GM21367 (cell line): ENCODE measurements around the gene SPATA2L.

Source experiments
- ATAC-seq: cut with Tn5 transposase; IDR thresholded peaks from one replicate; pipeline ENCODE4 v1.9.1; 2021; ENCODE audit not compliant: unreplicated experiment

SPATA2L gene

GRCh38 chr16:89701425-89702406 lies at the start of gene SPATA2L:
SPATA2L (minus strand) TSS chr16:89701705; CDS start chr16:89701232, 473 bp downstream.
- peak; percentile 50 for ATAC-seq

GRCh38 chr16:89749637-89750036 lies 48.1 kb upstream of the SPATA2L start:
- no peak for ATAC-seq

GRCh38 chr16:89748921-89749320 lies 47.4 kb upstream of the SPATA2L start:
- ATAC-seq = no peak

GRCh38 chr16:89748076-89748475 lies 46.6 kb upstream of the SPATA2L start:
- ATAC-seq = no peak

GRCh38 chr16:89746043-89746442 lies 44.5 kb upstream of the SPATA2L start:
- no peak for ATAC-seq

- no peak for ATAC-seq
Measured at GRCh38 chr16:89744813-89745212, 43.3 kb upstream of the SPATA2L start.

- ATAC-seq = no peak
Measured at GRCh38 chr16:89742948-89743347, 41.4 kb upstream of the SPATA2L start.

GRCh38 chr16:89741342-89742014 lies 40.0 kb upstream of the SPATA2L start:
- ATAC-seq = no peak

- ATAC-seq = no peak
Measured at GRCh38 chr16:89739383-89739782, 37.9 kb upstream of the SPATA2L start.

GRCh38 chr16:89738538-89739317 lies 37.2 kb upstream of the SPATA2L start:
- no peak for ATAC-seq

GRCh38 chr16:89738072-89738377 lies 36.5 kb upstream of the SPATA2L start:
- no peak for ATAC-seq

GRCh38 chr16:89737341-89738071 lies 36.0 kb upstream of the SPATA2L start:
- no peak for ATAC-seq

- ATAC-seq = no peak
Measured at GRCh38 chr16:89736554-89736953, 35.0 kb upstream of the SPATA2L start.

GRCh38 chr16:89733792-89734191 lies 32.3 kb upstream of the SPATA2L start:
- no peak for ATAC-seq

- ATAC-seq = no peak
Measured at GRCh38 chr16:89733322-89733721, 31.8 kb upstream of the SPATA2L start.

- ATAC-seq = no peak
Measured at GRCh38 chr16:89732918-89733242, 31.4 kb upstream of the SPATA2L start.

- no peak for ATAC-seq
Measured at GRCh38 chr16:89732142-89732917, 30.8 kb upstream of the SPATA2L start.

GRCh38 chr16:89730610-89731234 lies 29.2 kb upstream of the SPATA2L start:
- no peak for ATAC-seq

- no peak for ATAC-seq
Measured at GRCh38 chr16:89729863-89730593, 28.5 kb upstream of the SPATA2L start.
